Tibial artery (tissue), 4 donors: ENCODE results near the gene GRID2.

Experiments used
- DNase-seq, 2 donors: peaks; one replicate each; pipeline ENCODE4 v3.0.0-alpha.2; 2019
- H3K27ac ChIP-seq, 2 donors: fragments of 200-600 bp; sonication (generic) in 1 of 2; 1 replicate in 1 of 2; 2 replicates in 1 of 2; pipeline ENCODE4 v1.5.1; 2018 to 2019; ENCODE audit warnings: mild to moderate bottlenecking in 1 of 2
- H3K27me3 ChIP-seq, 2 donors: fragments of 200-600 bp; sonication (generic) in 1 of 2; one replicate each; pipeline versions ENCODE4 v1.5.1 to v1.6.0; 2016 to 2019
- H3K36me3 ChIP-seq, 3 donors: fragments of 200-600 bp; sonication (generic) in 2 of 3; one replicate each; pipeline ENCODE4 v1.5.1; 2016 to 2019; ENCODE audit warnings: mild to moderate bottlenecking in 2 of 3
- H3K4me1 ChIP-seq, 4 donors: fragments of 200-600 bp; sonication (generic) in 2 of 4; 1 replicate in 3 of 4; 2 replicates in 1 of 4; pipeline ENCODE4 v1.5.1; 2016 to 2019
- H3K4me3 ChIP-seq, 2 donors: fragments of 200-600 bp; sonication (generic) in 1 of 2; 1 replicate in 1 of 2; 2 replicates in 1 of 2; pipeline ENCODE4 v1.5.1; 2018 to 2019; ENCODE audit warnings: mild to moderate bottlenecking in 2 of 2
- H3K9me3 ChIP-seq, 3 donors: fragments of 200-600 bp; sonication (generic) in 1 of 3; one replicate each; pipeline ENCODE4 v1.5.1; 2016 to 2019
- CTCF ChIP-seq, 2 experiments: fragments of 200-600 bp in 1 of 2; fragments of 450-650 bp in 1 of 2; IDR thresholded peaks; one replicate each; pipeline ENCODE4 v1.5.1; 2017 to 2019; ENCODE audit warnings: antibody characterized with exemption in 2 of 2, mild to moderate bottlenecking in 1 of 2, moderate library complexity in 1 of 2
- intact Hi-C: fragments of 100-400 bp; cut with DNase I; formaldehyde crosslinking; loops from one replicate; pipeline ENCODE4 v1.15.0; 2023; ENCODE audit warnings: low total_unique reads

GRID2 gene

GRCh38 chr4:92952897-92953296, 649.1 kb downstream of the GRID2 start:
- H3K27ac ChIP-seq: no peak overlapping the region
- intact Hi-C loops: no loop called here

GRCh38 chr4:92953462-92953861, 649.7 kb downstream of the GRID2 start:
- no peak overlapping the region for H3K4me3 ChIP-seq
- no peaks in the 10 kb centered on the region for H3K36me3 ChIP-seq
- TF ChIP-seq CTCF (IDR thresholded peaks at IDR 0.05): no peak
- no peaks in the 10 kb centered on the region for H3K27me3 ChIP-seq
- intact Hi-C loops: no loop called here
- no peak for DNase-seq
- H3K9me3 ChIP-seq: no peaks in the 10 kb centered on the region
- no peak overlapping the region for H3K27ac ChIP-seq
- H3K4me1 ChIP-seq: no peaks in the 10 kb centered on the region

More at GRCh38 chr4:92952897-92953296, 649.1 kb downstream of the GRID2 start:
- Histone ChIP-seq H3K4me1 (no peaks in the 10 kb centered on the region), H3K36me3 (no peaks in the 10 kb centered on the region), H3K4me3 (no peak overlapping the region), H3K9me3 (no peaks in the 10 kb centered on the region), H3K27me3 (no peaks in the 10 kb centered on the region)
- no peak for TF ChIP-seq CTCF (IDR thresholded peaks at IDR 0.05)
- no peak for DNase-seq

- Histone ChIP-seq H3K27ac (no peak overlapping the region), H3K4me1 (no peaks in the 10 kb centered on the region), H3K4me3 (no peak overlapping the region), H3K9me3 (no peaks in the 10 kb centered on the region), H3K36me3 (no peaks in the 10 kb centered on the region), H3K27me3 (no peaks in the 10 kb centered on the region)
- intact Hi-C loops: no loop called here
- no peak for TF ChIP-seq CTCF (IDR thresholded peaks at IDR 0.05)
- DNase-seq: no peak
These were observed 658.1 kb downstream of the GRID2 start for GRCh38 chr4:92961881-92962280.

- TF ChIP-seq CTCF (IDR thresholded peaks at IDR 0.05): no peak
- Histone ChIP-seq H3K4me1 (no peaks in the 10 kb centered on the region), H3K27me3 (no peaks in the 10 kb centered on the region), H3K36me3 (no peaks in the 10 kb centered on the region), H3K4me3 (no peak overlapping the region), H3K27ac (no peak overlapping the region), H3K9me3 (no peaks in the 10 kb centered on the region)
- intact Hi-C loops: no loop called here
- DNase-seq: no peak
These were observed 659.1 kb downstream of the GRID2 start for GRCh38 chr4:92962831-92963230.

- no peak for TF ChIP-seq CTCF (IDR thresholded peaks at IDR 0.05)
- no peaks in the 10 kb centered on the region for H3K36me3 ChIP-seq
- intact Hi-C loops: no loop called here
- H3K27ac ChIP-seq: no peak overlapping the region
- no peaks in the 10 kb centered on the region for H3K9me3 ChIP-seq
- DNase-seq: no peak
- H3K4me1 ChIP-seq: peaks cover 0 to 10% (median 3%) of the 10 kb centered on the region in 4 donors
- H3K27me3 ChIP-seq: no peaks in the 10 kb centered on the region
- H3K4me3 ChIP-seq: no peak overlapping the region
These were observed 664.8 kb downstream of the GRID2 start for GRCh38 chr4:92968556-92968955.

- no peak for TF ChIP-seq CTCF (IDR thresholded peaks at IDR 0.05)
- H3K4me3 ChIP-seq: no peak overlapping the region
- intact Hi-C loops: no loop called here
These were observed 665.2 kb downstream of the GRID2 start for GRCh38 chr4:92968996-92969395.

More at GRCh38 chr4:92968996-92969395, 665.2 kb downstream of the GRID2 start:
- H3K27me3 ChIP-seq: no peaks in the 10 kb centered on the region
- DNase-seq: no peak
- no peaks in the 10 kb centered on the region for H3K36me3 ChIP-seq
- peaks cover 0 to 10% (median 3%) of the 10 kb centered on the region in 4 donors for H3K4me1 ChIP-seq
- no peaks in the 10 kb centered on the region for H3K9me3 ChIP-seq
- H3K27ac ChIP-seq: no peak overlapping the region
